NCI-H1048 (cell line): ENCODE data around the gene ZBTB4.

Experiments
- DNase-seq: peaks from one replicate; lab custom pipeline; 2025; lab: John Stamatoyannopoulos, UW

ZBTB4 gene

DNA sequence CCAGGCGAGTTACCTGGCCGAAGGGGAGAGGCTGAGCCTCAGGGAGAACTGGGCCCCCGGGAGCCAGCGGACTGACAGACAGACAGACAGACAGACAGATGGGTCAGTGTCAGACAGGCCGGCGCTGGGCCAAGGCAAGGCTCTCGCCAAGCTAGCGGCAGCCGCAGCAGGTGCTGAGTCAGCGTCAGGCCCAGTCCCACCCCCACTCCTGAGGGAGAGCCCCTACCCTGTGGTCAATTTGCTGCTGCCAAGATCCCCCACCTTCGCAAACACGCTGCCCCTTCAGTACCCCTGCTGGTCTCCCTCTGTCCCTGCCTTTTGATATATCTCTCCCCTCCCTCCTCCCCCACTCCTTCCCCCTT lies 38.6 kb downstream of the ZBTB4 start:
- no peak for DNase-seq

DNA sequence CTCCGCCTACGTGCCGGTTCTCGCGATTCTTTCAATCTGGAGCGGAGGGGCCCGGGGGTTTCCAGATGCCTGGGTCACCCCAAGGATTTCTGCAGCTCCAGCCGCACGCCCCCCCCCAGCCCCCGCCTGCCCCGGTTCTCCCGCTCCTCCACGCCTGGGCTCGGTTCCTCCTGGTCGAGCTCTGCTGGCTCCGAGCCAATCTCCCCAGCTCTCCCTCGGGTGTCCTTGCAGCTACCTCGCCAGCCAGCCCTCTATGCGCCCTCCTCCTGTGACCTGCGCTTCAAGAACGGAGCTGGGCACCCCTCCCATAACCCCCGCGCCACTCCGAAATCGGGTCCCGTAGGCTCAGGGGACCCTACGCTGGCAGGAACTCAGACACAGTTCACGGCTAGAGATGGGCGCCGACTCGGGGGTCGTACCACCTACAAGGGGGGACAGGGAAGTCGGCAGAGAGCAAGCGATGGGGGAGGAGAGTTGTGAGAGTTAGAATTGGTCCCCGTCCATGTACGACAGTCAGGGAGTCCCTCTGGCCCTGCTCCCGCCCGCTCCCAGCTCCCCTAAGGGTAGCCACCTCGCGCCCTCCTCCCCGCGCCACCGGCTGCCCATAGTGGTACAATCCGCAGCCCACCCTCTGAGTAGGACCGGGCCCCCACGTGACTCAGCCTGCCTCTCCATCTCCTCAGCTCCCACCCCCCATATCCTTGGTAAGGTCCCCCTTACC lies 39.2 kb downstream of the ZBTB4 start:
- no peak for DNase-seq

DNA sequence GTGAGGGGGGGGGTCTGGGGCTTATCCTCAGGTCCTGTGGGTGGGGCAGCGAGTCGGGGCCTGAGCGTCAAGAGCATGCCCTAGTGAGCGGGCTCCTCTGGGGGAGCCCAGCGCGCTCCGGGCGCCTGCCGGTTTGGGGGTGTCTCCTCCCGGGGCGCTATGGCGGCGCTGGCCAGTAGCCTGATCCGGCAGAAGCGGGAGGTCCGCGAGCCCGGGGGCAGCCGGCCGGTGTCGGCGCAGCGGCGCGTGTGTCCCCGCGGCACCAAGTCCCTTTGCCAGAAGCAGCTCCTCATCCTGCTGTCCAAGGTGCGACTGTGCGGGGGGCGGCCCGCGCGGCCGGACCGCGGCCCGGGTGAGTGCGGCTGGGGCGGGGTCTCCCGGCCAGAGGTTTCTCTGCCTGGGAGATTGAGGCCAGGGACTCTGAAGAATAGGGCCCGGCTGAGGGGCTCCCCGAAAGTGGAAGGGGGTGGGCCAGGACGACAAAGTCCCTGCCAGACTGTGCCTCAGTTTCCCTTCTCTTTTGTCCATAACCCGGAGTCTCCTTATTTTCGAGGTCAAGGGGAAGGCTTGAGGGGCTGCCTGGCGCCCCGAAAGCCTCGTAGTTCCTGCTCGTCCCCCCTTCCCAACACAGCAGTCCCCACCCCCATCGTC lies 39.8 kb downstream of the ZBTB4 start, which contains the start of gene FGF11:
Gene FGF11 (plus strand): TSS at position 51 of the 651 bp plus-strand sequence. CDS start 109 bp downstream, at position 160.
- DNase-seq, result no peak

DNA sequence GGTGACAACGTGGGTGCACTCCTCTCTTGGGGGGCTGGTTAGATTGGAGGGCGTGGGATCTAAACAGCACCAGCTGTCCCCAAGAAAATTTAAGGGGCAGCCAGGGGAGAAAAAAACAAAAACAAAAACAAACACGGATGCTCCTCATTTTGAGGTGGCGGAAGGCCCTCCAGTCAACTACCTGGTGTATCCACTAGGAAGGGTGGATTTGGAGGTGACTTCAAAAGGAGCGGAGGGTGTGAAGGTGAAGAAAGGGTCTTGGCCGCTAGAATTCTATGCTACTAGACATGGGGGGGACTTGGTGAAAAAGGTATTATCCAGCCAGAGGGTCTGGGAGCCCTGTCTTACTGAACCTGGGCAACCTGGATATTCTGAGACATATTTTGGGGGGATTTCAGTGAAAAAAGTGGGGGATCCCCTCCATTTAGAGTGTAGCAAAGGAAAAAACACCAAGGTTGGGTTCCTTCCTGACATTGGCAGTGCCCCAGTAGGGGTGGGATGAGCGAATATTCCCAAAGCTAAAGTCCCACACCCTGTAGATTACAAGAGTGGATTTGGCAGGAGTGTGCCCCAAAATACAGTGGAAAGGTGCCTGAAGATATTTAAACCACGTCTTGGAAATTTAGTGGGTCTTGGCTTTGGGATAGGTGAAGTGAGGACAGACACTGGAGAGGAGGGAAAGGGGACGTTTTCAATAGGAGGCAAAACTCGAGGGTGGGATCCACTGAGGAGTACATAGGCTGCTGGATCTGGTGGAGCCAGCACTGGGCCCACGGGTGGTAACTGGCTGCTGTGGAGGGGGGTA lies 40.6 kb downstream of the ZBTB4 start:
- DNase-seq, result no peak

DNA sequence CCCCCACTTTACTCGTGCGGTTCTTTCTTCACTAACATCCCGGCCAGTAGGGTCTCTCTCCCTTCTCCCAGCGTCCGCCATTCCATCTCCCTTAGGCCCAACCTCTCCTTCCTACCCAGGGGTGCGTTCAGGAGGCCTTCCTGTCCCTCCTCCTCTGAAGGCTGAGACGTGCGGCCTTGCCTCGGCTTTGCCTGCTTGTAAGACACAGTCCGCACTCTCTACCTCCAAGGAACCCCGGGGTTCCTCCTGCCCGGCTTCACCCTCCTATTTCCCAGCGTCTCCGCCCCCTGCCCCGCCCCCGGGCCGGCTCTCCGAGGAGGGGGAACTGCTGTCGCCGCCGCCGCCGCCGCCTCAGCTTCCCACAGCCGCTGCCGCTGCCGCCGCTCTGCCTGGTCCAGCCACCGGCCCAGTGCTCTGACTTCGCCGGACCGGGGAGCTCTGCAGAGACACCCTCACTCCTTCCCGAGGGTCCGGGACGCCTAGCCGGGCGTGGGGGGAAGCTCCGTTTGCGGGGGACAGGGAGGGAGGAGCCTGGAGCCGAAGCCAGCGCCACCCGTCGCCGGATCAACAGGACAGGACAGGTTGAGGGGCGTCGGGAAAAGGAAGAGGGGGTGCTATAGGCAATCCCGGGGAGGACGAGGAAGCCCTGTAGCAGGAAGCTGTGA lies 41.3 kb downstream of the ZBTB4 start:
- DNase-seq, result no peak

DNA sequence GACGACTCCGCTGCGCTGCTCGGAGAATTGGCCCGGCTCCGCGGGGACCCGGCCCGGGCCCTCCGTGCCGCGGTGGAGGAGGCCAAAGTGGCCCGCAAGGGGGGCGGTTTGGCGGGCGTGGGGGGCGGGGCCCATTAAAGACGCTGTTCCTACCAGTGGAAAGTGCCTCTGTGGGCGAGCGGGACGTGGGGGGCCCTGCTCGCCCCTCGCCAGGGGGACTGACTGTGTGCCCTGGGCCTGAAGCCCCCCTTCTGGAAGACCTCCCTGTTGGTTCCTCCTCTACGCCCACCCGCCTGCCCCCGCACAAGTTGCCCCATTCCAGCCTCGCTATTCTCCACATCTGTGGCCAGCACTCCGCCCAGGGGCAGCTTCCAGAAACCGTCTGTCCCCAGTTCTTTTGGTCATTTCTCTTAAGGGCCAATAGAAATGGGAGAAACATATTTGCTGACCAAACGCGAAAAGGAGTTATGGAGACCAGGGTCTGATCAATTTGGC lies 42.0 kb downstream of the ZBTB4 start:
- DNase-seq, result no peak

DNA sequence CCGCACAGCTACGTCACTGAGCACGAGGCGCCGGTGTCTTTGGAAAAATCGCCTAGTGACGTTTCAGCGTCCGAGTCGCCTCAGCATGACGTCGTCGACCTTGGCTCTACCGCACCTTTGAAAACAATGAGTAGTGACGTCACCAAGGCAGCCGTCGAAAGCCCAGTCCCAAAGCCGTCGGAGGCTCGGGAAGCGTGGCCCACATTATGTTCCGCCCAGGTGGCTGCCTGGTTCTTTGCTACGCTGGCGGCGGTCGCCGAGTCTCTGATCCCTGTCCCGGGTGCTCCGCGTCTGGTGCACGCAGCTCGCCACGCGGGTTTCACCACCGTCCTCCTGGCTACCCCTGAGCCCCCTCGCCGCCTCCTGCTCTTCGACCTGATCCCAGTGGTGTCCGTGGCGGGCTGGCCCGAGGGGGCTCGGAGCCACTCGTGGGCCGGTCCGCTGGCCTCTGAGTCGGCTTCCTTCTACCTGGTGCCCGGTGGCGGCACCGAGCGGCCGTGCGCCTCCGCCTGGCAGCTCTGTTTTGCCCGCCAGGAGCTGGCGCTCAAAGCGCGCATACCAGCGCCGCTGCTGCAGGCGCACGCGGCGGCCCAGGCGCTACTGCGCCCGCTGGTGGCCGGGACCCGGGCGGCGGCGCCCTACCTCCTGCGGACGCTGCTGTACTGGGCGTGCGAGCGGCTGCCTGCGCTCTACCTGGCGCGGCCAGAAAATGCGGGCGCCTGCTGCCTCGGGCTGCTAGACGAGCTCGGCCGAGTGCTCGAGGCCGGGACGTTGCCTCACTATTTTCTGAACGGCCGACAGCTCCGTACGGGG lies 42.7 kb downstream of the ZBTB4 start:
- DNase-seq, result peak; percentile 66

DNA sequence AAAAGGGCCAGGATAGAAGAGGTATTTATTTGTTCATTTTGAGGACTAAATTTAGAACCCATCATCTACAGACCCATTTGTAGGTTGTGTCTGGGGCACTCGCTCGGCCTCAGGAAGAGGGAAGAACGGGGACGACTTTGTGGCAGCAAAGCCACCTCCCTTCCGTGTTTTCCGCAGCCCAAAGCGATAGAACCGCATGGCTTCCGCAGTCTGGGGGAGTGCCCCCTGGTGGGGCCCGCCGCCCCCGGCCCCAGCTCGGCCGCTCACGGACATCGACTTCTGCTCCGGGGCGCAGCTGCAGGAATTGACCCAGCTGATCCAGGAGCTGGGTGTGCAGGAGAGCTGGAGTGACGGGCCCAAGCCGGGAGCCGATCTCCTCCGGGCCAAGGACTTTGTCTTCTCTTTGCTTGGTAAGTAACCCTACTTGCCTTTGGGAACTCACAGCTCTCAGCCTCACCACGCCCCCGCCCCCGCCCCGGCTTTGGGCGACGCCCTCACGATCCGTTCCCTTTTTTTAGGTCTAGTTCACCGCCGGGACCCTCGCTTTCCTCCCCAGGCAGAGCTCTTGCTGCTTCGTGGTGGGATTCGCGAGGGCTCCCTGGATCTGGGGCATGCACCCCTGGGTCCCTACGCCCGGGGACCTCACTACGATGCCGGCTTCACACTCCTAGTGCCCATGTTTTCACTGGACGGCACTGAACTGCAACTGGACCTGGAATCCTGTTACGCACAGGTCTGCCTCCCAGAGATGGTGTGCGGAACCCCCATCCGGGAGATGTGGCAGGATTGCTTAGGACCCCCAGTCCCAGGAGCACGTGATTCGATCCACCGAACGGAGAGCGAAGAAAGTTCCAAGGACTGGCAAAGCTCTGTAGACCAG lies 43.5 kb downstream of the ZBTB4 start:
- DNase-seq, result no peak

DNA sequence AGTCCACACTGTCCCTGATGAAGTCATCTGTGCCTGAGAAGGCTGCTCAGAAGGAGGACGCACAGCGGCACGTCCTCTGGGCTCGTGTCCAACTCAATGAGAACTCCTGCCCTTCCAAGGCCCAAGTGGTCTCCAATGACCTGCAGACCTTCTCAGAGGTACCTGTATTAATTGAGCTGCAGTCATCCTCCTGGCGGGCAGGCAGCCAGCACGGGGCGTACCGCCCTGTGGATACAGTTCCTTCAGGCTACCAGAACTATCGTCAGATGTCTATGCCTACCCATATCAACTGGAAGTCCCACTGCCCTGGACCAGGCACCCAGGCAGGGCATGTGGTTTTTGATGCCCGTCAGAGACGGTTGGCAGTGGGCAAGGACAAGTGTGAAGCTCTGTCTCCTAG lies 47.1 kb downstream of the ZBTB4 start:
- DNase-seq, result no peak

DNA sequence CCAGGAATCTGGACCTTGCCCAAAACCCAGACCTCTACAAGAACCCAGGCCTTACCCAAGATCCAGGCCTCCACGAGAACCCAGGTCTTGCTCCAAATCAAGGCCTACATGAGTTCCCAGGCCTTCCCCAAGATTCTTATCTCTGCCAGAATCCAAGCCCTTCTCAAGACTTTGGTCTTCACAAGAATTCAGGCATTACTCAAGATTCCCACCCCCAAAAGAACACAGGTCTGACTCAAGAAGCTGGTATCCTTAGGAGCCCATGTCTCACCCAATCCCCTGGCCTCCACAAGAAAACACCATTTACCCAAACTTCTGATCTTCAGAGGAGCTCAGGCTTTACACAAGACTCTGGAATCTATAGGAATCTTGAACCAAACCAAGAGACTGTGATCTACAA lies 48.2 kb downstream of the ZBTB4 start:
- no peak for DNase-seq

DNA sequence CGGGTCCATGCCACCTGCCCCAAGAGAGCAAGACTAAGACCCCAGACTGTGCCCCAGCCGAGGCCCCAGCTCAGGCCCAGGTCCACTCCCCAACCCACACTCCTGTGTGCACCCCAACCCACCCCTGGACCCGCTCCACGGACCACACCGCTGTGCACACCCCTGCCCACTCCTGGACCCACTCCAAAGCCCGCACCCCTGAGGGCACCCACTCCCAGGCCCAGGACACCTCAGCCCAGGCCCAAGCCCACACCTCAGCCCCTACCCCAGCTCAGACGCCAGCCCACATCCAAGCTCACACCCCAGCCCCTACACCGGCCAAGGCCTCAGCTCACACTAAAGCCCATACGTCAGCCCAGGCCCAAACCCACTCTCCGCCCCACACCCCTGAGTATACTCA lies 49.7 kb downstream of the ZBTB4 start:
- no peak for DNase-seq

DNA sequence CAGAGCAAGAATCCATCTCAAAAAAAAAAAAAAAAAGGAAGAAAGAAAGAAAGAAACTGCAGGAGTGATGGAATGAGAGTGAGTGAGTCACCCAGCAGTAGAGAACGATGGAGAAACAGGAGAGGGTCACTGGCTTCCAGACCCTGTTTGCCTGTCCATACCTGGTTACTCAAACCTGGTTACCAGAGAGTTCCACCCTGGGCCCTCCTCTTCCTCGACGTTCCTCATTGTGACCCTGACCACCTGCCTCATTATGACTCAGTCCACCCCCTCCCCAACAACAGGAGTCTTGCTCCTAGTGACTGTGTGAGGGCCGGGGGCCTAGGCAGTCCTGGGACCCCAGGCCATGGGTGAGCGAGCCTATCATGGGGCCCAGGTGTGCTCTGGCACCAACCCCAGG lies 50.9 kb downstream of the ZBTB4 start, which contains the start of gene SPEM3:
Gene SPEM3 (plus strand): TSS at position 301 of the 400 bp plus-strand sequence. CDS start 46 bp downstream, at position 347.
- no peak for DNase-seq

DNA sequence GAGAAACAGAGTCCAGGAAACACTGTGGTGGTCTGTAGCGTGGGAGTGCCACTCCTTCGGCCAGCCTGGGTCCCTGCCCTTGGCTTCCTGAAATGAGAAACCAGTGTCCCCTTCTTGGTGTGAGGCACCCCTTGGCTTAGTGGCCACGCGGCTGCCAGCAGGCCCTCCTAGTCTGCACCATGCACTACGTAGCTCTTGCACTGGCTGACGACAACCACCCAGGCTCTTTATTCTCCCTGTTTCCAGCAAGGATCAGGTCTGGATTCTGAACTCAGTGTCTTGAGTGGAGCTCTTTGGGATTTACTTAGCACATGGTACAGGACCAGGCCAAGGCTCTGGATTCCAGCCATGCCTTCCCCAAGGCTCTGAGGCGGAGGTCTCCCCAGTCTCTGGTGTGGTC lies 51.9 kb downstream of the ZBTB4 start:
- no peak for DNase-seq

DNA sequence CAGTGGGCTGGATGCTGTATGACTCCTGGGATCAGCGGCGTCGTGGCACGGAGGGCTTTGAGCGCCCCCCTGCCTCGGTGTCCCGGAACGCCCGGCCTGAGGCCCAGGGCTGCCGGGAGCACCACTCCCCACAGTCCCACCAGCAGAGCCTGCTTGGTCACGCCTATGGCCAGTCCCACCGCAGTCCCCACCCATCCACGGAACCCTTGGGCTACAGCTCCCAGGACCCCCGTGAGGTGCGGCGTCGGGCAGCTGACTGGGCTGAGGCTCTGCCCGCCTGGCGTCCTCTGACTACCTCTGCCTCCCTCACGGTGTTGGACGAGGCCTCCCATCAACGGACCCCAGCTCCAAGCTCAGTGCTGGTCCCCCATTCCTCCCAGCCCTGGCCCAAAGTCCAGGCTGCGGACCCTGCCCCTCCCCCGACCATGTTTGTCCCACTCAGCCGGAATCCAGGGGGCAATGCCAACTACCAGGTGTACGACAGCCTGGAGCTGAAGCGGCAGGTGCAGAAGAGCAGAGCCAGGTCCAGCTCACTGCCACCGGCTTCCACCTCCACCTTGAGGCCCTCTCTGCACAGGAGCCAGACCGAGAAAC lies 52.4 kb downstream of the ZBTB4 start:
- DNase-seq, result no peak

DNA sequence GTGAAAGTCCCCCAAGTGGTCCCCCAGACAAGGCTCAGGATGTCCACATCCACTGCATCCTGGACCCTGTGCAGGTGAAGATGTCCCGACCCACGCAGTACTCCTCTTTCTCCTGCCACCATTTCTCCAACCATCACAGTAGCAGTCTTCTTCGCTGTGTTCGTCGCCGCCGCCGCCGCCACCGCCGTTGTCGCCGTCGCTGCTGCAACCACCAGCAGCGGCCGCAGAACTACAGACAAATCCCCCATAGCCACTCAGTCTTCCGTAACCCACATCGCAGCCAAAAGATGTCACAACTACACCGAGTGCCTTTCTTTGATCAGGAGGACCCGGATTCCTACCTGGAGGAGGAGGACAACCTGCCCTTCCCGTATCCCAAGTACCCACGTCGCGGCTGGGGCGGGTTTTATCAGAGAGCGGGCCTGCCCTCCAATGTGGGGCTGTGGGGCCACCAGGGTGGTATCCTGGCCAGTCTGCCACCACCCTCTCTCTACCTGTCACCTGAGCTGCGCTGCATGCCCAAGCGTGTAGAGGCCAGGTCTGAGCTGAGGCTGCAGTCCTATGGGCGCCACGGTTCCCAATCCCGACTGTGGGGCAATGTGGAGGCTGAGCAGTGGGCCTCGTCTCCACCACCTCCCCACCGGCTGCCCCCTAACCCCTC lies 53.1 kb downstream of the ZBTB4 start:
- DNase-seq, result no peak

DNA sequence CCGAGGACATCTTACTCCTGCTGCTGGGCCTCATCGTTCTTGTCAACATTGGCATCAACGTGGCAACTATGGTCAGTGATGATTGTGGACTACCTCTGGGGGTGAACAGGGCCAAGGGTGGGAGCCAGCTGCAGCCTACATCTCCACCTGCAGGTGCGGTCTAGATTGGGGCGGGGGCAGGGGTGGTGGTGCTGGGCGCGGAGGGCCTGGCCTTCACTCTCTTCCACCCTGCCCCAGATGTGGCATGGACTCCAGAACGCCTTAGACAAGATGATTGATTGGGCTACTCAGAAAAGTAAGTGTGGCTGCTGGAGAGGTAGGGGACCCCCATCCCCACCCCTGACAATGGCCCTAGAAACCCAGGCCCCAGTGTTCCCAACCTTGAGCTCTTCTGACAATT lies 53.7 kb downstream of the ZBTB4 start:
- no peak for DNase-seq

DNA sequence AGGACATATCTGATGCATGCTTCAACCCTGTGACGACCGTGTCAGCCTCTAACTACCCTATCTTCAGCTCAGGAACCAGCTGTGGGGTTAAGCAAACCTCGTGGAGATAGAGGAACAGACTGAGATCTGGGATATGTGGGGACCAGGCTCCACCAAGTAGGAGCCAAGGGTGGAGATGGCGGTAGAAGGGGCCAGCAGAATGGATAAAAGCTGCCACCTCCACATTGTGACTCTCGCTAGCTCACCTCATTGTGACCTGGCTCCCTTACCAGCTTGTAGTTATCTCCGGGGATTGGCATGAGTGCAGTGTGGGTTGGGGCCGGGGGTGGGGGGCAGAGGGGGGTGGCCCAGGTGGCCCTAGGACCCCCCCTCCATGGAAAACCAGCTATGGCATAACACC lies 54.1 kb downstream of the ZBTB4 start, which contains the start of gene SPEM2:
Gene SPEM2 (plus strand): TSS at position 301 of the 400 bp plus-strand sequence. CDS start 73 bp downstream, at position 374.
- no peak for DNase-seq

DNA sequence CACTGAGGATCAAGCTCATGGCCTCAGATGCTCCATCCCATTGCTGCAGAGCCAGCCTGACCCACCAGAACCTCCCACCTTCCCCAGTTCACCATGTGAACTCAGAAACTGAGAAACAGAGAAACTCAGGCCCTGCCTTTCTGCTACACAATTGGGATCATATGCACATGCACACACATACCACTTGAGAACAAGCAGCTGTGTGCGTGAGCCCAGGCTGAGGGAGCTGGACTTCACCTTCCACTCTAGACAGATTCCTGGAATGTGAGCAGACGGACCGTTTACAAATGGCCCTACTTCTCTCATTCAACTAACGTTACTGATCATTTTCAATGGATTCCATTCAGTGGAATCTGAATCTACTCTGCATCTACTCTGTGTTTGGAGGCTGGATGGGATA lies 55.8 kb downstream of the ZBTB4 start:
- no peak for DNase-seq

DNA sequence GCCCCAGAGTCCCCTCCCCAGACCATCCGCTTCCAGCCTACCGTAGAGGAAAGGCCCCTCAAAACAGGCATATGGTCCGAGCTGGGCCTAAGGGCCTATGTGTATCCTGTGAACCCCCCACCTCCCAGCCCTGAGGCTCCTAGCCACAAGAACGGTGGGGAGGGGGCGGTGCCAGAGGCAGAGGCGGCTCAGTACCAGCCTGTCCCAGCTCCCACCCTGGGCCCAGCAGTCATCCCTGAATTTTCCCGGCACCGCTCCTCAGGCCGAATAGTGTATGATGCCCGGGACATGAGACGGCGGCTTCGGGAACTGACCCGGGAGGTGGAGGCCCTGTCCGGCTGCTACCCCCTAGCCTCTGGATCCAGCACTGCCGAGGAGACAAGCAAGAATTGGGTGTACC lies 58.2 kb downstream of the ZBTB4 start:
- DNase-seq, result no peak
